DND-41 (cell line): ENCODE data around the gene ACOX3.

ENCODE experiments used
- ATAC-seq: fragments of 200-7000 bp; cut with Tn5 transposase; 3 replicates; pipeline ENCODE4 v1.9.1; 2021; ENCODE audit warnings: low read depth; ENCODE audit not compliant: insufficient read depth
- DNase-seq: peaks from one replicate; pipeline ENCODE4 v3.0.0-alpha.2; 2020
- H2AFZ ChIP-seq: 2 replicates; pipeline ENCODE4 v1.6.0; 2012; ENCODE audit warnings: low read depth, low read length
- H3K27ac ChIP-seq: 2 replicates; pipeline ENCODE4 v1.5.1; 2012; ENCODE audit warnings: low read length, inconsistent platforms
- H3K27me3 ChIP-seq: fragments of 200-600 bp; sonication (generic); 2 replicates; pipeline ENCODE4 v1.6.0; 2012; ENCODE audit warnings: low read length, mild to moderate bottlenecking, inconsistent platforms; ENCODE audit not compliant: insufficient read depth, poor library complexity
- H3K36me3 ChIP-seq: 2 replicates; pipeline ENCODE4 v1.5.1; 2012; ENCODE audit warnings: low read length, inconsistent platforms; ENCODE audit not compliant: insufficient read depth
- H3K4me1 ChIP-seq: 2 replicates; pipeline ENCODE4 v1.5.1; 2012; ENCODE audit warnings: mild to moderate bottlenecking, low read length; ENCODE audit not compliant: insufficient read depth
- H3K4me2 ChIP-seq: 2 replicates; pipeline ENCODE4 v1.6.0; 2012; ENCODE audit warnings: mild to moderate bottlenecking, moderate library complexity, low read length, inconsistent platforms; ENCODE audit not compliant: insufficient read depth
- H3K4me3 ChIP-seq, 2 experiments: fragments of 200-600 bp in 1 of 2; shearing (Covaris generic) in 1 of 2; 2 replicates each; pipeline ENCODE4 v1.5.1; 2012 to 2016; ENCODE audit warnings: inconsistent platforms in 2 of 2, low read length in 2 of 2, mild to moderate bottlenecking in 2 of 2, low read depth in 1 of 2, moderate library complexity in 1 of 2
- H3K79me2 ChIP-seq: 2 replicates; pipeline ENCODE4 v1.6.0; 2012; ENCODE audit warnings: low read length, inconsistent platforms; ENCODE audit not compliant: insufficient read depth
- H3K9ac ChIP-seq: 2 replicates; pipeline ENCODE4 v1.6.0; 2012; ENCODE audit warnings: low read depth, mild to moderate bottlenecking, inconsistent platforms, low read length, moderate library complexity
- H3K9me3 ChIP-seq: 2 replicates; pipeline ENCODE4 v1.5.1; 2012; ENCODE audit warnings: low read length, moderate library complexity, mild to moderate bottlenecking, inconsistent platforms; ENCODE audit not compliant: insufficient read depth, severe bottlenecking
- H4K20me1 ChIP-seq: 2 replicates; pipeline ENCODE4 v1.6.0; 2012; ENCODE audit warnings: low read length; ENCODE audit not compliant: insufficient read depth
- EZH2 ChIP-seq: IDR thresholded peaks from 3 replicates; pipeline ENCODE4 v1.6.1; 2012; ENCODE audit warnings: borderline replicate concordance, low read depth, mild to moderate bottlenecking, moderate library complexity, low read length, inconsistent platforms; ENCODE audit not compliant: severe bottlenecking
- TF ChIP-seq, protein P1 (sequence below): IDR thresholded peaks from 2 replicates; pipeline ENCODE4 v1.5.1; 2012; ENCODE audit warnings: borderline replicate concordance, low read length, moderate library complexity, mild to moderate bottlenecking; ENCODE audit not compliant: poor library complexity, severe bottlenecking; ENCODE audit errors: extremely low read depth

The ACOX3 gene

DNA sequence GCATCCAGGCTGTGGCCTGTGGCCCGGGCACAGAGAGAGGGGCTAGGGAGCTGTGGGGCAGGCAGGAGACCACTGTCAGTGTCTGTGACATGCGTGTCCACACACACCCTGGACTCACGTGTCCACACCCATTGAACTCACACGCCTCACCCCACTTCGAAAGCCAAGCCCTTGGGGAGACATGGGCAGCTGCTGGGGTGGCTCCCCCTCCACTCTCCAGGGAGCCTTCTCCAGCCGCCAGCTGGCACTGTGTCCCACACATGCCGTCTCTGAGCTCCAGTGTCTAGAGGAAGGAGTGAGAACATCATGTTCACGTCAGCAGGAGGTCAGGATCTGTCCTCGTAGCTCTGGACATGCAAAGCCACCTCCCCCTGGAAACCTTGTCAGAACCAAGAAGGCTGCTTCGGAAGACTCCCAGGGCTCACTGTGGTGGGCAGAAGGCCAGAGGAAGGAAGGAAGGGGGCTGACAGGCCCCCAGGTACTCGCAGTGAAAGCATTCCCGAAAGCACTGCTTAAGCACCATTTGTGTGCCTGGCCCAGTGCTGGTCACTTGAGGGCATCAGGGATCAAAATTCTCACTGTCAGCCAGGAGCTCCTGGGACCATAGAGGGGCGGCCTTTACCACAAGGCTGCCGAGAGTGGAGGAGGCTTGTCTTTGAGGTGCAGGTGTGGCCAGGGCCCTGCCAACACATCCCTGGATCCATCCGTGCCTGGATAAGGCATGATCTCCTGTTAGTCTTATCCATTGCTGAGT, 109.5 kb downstream of the ACOX3 start:
- H2AFZ ChIP-seq, result no peak overlapping the region
- H3K36me3 ChIP-seq, result no peaks in the 10 kb centered on the region
- H3K27me3 ChIP-seq, result no peaks in the 10 kb centered on the region
- no peak overlapping the region for H3K27ac ChIP-seq
- no peaks in the 10 kb centered on the region for H3K79me2 ChIP-seq
- ATAC-seq (no peak), DNase-seq (no peak)
- no peaks in the 10 kb centered on the region for H4K20me1 ChIP-seq
- no peak overlapping the region for H3K9ac ChIP-seq
- no peak overlapping the region for H3K4me3 ChIP-seq
- H3K4me1 ChIP-seq, result no peaks in the 10 kb centered on the region
- no peak overlapping the region for H3K4me2 ChIP-seq
- TF ChIP-seq, protein P1, sequence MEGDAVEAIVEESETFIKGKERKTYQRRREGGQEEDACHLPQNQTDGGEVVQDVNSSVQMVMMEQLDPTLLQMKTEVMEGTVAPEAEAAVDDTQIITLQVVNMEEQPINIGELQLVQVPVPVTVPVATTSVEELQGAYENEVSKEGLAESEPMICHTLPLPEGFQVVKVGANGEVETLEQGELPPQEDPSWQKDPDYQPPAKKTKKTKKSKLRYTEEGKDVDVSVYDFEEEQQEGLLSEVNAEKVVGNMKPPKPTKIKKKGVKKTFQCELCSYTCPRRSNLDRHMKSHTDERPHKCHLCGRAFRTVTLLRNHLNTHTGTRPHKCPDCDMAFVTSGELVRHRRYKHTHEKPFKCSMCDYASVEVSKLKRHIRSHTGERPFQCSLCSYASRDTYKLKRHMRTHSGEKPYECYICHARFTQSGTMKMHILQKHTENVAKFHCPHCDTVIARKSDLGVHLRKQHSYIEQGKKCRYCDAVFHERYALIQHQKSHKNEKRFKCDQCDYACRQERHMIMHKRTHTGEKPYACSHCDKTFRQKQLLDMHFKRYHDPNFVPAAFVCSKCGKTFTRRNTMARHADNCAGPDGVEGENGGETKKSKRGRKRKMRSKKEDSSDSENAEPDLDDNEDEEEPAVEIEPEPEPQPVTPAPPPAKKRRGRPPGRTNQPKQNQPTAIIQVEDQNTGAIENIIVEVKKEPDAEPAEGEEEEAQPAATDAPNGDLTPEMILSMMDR, result no peak
- TF ChIP-seq EZH2, result no peak
- H3K9me3 ChIP-seq, result peaks cover 6% of the 10 kb centered on the region

DNA sequence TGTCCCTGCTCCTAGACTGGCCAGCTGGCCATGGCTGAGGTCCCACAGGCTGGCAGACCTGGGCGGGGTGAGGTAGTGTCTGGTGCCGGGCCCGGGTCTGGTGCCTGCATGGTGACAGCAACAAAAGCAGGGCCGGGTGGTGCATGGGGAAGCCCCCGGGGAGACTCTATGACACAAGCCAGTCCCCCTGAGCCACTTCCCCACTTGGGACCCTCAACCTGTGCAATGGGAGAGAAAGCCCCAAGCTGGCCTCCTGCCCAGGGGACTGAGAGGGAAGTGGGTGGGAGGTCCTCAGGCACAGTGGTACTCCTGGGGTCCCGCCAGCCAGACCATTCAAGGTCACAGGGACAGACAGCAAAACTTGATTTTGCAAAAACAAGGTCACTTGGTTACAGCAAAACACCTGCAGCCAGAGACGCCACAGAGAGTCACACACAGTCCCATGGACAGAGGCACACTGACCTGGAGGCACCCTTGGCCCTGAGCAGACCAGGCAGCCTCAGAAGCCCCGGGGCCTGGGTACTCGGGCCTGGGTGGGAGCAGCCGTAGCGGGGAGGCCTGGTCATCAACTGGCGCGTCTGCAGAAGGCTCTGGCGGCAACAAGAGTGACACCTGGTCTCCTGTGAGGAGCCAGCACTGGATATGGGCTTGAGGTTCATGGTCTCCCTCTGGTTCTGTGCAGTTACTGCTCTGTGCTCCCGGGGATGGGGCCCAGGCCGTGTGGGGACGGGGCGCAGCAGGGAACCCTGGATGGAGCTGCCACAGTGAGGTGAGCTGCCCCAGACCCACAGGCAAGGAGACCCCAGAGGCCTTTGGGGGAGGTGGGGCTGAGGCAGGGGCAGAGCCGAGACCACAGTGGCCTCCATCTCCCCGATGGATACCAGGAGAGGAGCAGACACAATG, 110.4 kb downstream of the ACOX3 start:
- ATAC-seq, result no peak
- TF ChIP-seq, protein P1, result no peak
- TF ChIP-seq EZH2, result no peak
- Histone ChIP-seq H3K9ac (no peak overlapping the region), H3K9me3 (no peaks in the 10 kb centered on the region), H3K4me1 (no peaks in the 10 kb centered on the region), H4K20me1 (no peaks in the 10 kb centered on the region), H3K79me2 (no peaks in the 10 kb centered on the region), H2AFZ (no peak overlapping the region), H3K4me2 (no peak overlapping the region), H3K27ac (no peak overlapping the region), H3K4me3 (no peak overlapping the region), H3K36me3 (no peaks in the 10 kb centered on the region), H3K27me3 (no peaks in the 10 kb centered on the region)
- no peak for DNase-seq

DNA sequence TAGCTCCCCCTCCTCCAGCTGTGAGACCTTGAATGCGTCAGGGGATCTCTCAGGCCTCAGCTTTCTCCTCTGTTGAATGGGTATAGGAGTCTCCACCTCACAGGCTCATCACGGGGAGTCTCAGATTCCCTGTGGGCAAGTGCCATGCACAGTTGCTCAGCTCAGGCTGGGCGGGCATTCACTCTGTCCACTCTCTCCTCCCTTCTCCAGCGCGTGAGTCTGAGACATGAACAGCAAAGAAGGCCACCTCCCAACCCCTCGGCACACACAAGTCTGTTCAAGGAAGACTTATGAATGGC, 111.0 kb downstream of the ACOX3 start:
- no peak overlapping the region for H3K4me3 ChIP-seq
- TF ChIP-seq, protein P1, result no peak
- no peak for TF ChIP-seq EZH2
- H3K9me3 ChIP-seq, result no peaks in the 10 kb centered on the region
- H2AFZ ChIP-seq, result no peak overlapping the region
- H3K27ac ChIP-seq, result no peak overlapping the region
- DNase-seq (no peak), ATAC-seq (no peak)
- H3K27me3 ChIP-seq, result no peaks in the 10 kb centered on the region
- no peaks in the 10 kb centered on the region for H3K36me3 ChIP-seq
- H4K20me1 ChIP-seq, result no peaks in the 10 kb centered on the region
- no peak overlapping the region for H3K9ac ChIP-seq
- H3K4me2 ChIP-seq, result no peak overlapping the region
- no peaks in the 10 kb centered on the region for H3K4me1 ChIP-seq
- no peaks in the 10 kb centered on the region for H3K79me2 ChIP-seq
